Nephron (organoid): ENCODE measurements around the gene LUZP1.
A peak's percentile ranks its signal among the peaks of the same experiment; 100 is the strongest.

Experiments
- H3K27ac Mint-ChIP-seq, 3 experiments: 2 replicates each; pipeline ENCODE4 v1.8.0; 2020; ENCODE audit warnings: mixed read lengths in 3 of 3, mild to moderate bottlenecking in 2 of 3, moderate library complexity in 1 of 3
- H3K27me3 Mint-ChIP-seq: 2 replicates; pipeline ENCODE4 v1.8.0; 2021; ENCODE audit warnings: low read depth, mild to moderate bottlenecking, moderate library complexity, mixed read lengths
- H3K36me3 Mint-ChIP-seq: 2 replicates; pipeline ENCODE4 v1.8.0; 2020; ENCODE audit warnings: low read depth, mixed read lengths
- H3K4me1 Mint-ChIP-seq: 2 replicates; pipeline ENCODE4 v1.8.0; 2020; ENCODE audit warnings: mixed read lengths
- H3K4me3 Mint-ChIP-seq, 3 experiments: 2 replicates each; pipeline ENCODE4 v1.8.0; 2020; ENCODE audit warnings: mild to moderate bottlenecking in 3 of 3, mixed read lengths in 3 of 3, moderate library complexity in 2 of 3
- H3K9me3 Mint-ChIP-seq: 2 replicates; pipeline ENCODE4 v1.8.0; 2020; ENCODE audit warnings: mixed read lengths
- TF ChIP-seq, protein P1 (sequence below), 3 experiments: fragments of 200-600 bp; sonication (generic); IDR thresholded peaks; one replicate each; pipeline ENCODE4 v1.5.0; 2021; ENCODE audit warnings: antibody characterized with exemption in 3 of 3; ENCODE audit not compliant: unreplicated experiment in 3 of 3

Gene LUZP1

DNA sequence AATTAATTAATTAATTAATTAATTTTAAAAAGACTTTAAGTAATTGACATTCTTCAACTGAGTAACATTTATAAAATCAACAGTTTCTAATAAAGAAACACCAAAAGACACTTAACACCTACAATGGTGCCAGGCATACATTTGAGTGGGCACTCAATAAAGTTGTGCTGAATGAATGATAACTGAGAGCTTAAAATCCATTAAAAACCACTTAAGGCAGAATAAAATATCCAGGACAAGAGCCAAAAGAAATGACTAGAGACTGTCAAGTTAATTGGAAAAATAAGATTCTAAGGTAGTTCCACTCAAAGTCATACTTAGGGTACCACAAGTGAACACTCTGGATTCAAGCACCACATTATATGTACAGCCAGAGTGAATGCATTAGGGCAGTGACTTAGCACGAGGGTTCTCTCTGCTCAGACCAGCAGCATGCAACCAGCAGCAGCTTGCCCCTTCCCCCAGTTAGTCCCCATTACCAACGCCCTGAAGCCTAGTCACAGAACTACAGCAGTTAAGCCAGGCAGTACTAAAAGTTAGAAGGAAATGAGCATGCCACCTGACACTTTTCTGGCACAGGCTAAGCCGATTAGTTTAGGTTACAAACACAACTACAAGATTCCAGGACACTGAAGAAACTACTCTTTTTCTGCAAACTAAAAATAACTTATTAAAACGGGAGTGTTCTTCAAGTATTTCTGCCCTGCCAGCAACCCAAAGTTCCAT is 46.5 kb downstream of the LUZP1 start:
- H3K27ac Mint-ChIP-seq: peak overlapping the region; percentile 65 to 77 (median 76)
- H3K36me3 Mint-ChIP-seq: no peaks in the 10 kb centered on the region
- TF ChIP-seq, protein P1, sequence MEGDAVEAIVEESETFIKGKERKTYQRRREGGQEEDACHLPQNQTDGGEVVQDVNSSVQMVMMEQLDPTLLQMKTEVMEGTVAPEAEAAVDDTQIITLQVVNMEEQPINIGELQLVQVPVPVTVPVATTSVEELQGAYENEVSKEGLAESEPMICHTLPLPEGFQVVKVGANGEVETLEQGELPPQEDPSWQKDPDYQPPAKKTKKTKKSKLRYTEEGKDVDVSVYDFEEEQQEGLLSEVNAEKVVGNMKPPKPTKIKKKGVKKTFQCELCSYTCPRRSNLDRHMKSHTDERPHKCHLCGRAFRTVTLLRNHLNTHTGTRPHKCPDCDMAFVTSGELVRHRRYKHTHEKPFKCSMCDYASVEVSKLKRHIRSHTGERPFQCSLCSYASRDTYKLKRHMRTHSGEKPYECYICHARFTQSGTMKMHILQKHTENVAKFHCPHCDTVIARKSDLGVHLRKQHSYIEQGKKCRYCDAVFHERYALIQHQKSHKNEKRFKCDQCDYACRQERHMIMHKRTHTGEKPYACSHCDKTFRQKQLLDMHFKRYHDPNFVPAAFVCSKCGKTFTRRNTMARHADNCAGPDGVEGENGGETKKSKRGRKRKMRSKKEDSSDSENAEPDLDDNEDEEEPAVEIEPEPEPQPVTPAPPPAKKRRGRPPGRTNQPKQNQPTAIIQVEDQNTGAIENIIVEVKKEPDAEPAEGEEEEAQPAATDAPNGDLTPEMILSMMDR (IDR thresholded peaks at IDR 0.05; ENCODE audit: unreplicated experiment in 3 of 3): no peak
- peaks cover 56% of the 10 kb centered on the region for H3K4me1 Mint-ChIP-seq
- H3K9me3 Mint-ChIP-seq: no peaks in the 10 kb centered on the region
- H3K27me3 Mint-ChIP-seq: no peaks in the 10 kb centered on the region
- peak overlapping the region in 2 of 3 experiments; percentile 1 to 2 for H3K4me3 Mint-ChIP-seq

DNA sequence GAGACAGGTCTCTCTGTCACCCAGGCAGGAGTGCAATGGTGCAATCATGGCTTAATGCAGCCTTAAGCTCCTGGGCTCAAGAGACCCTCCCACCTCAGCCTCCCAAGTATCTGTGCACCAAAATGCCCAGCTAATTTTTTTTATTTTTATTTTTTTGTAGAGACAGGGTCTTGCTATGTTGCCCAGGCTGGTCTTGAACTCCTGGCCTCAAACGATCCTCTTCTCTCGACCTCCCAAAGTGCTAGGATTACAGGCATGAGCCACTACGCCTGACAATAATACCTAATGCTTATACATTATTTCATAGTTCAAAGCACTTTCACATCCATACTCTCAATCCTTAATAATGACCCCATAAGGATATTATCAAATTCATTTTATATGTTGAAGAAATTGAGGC is 48.3 kb downstream of the LUZP1 start:
- no peaks in the 10 kb centered on the region for H3K36me3 Mint-ChIP-seq
- TF ChIP-seq, protein P1 (IDR thresholded peaks at IDR 0.05; ENCODE audit: unreplicated experiment in 3 of 3): no peak
- H3K27ac Mint-ChIP-seq: no peak overlapping the region
- H3K9me3 Mint-ChIP-seq: no peaks in the 10 kb centered on the region
- H3K4me3 Mint-ChIP-seq: no peak overlapping the region
- H3K27me3 Mint-ChIP-seq: no peaks in the 10 kb centered on the region
- H3K4me1 Mint-ChIP-seq: peaks cover 48% of the 10 kb centered on the region

DNA sequence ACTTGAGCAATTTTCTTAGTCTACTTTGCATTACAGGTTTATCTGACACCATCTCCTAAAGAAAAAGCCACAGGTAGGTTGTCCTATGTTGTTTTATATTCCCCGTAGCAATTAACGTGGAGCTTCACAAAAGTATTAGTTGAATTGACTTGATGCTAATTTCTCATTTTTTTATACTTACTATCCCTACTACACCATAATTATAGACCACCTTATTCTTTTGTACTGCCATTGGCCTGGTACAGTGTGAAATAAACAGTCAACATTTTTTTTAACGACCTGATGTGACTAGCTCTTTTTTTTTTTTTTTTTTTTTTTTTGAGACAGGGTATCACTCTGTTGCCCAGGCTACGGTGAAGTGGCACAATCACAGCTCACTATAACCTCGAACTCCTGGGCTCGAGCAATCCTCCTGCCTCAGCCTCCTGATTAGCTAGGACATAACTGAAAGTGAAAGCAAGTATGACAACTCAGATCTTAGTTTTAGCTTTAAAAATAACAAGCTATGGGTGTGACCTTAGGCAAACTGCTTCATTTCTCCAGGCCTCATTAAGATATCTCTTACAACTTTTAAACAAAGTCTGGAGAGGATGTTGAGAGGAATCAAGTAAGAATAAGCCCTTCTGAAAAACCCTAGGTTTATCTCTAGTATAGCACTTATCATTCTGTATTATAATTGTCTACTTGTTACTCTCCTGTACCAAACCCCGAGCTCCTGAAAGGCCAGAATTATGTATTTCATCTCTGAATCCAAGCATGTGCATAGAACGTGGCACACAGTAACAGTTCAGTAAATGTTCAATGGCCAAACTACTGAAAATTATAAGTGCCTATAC is 49.5 kb downstream of the LUZP1 start:
- H3K36me3 Mint-ChIP-seq: no peaks in the 10 kb centered on the region
- TF ChIP-seq, protein P1 (IDR thresholded peaks at IDR 0.05; ENCODE audit: unreplicated experiment in 3 of 3): no peak
- peaks cover 47% of the 10 kb centered on the region for H3K4me1 Mint-ChIP-seq
- H3K4me3 Mint-ChIP-seq: no peak overlapping the region
- H3K27me3 Mint-ChIP-seq: no peaks in the 10 kb centered on the region
- no peak overlapping the region for H3K27ac Mint-ChIP-seq
- H3K9me3 Mint-ChIP-seq: no peaks in the 10 kb centered on the region

DNA sequence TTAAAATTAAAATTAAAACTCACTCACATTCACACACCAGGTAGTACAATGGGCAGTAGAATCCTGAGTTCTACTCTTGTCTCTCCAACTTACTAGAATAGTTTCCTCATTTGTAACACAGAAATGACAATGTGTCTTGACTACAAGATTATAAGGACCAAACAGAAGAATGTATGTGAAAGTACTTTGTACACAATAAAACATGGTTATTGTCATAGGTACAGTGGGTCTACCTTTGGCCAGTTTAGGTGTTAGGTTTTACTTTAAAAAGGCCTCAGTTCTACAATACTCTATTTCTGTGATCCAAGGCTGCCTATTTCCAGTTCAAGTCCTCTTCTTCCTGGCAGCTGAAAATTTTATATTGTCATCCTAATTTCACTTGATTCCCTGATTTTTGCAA is 50.2 kb downstream of the LUZP1 start:
- TF ChIP-seq, protein P1 (IDR thresholded peaks at IDR 0.05; ENCODE audit: unreplicated experiment in 3 of 3): no peak
- H3K4me1 Mint-ChIP-seq: peaks cover 45% of the 10 kb centered on the region
- no peaks in the 10 kb centered on the region for H3K36me3 Mint-ChIP-seq
- no peaks in the 10 kb centered on the region for H3K9me3 Mint-ChIP-seq
- H3K4me3 Mint-ChIP-seq: no peak overlapping the region
- H3K27ac Mint-ChIP-seq: no peak overlapping the region
- H3K27me3 Mint-ChIP-seq: no peaks in the 10 kb centered on the region

DNA sequence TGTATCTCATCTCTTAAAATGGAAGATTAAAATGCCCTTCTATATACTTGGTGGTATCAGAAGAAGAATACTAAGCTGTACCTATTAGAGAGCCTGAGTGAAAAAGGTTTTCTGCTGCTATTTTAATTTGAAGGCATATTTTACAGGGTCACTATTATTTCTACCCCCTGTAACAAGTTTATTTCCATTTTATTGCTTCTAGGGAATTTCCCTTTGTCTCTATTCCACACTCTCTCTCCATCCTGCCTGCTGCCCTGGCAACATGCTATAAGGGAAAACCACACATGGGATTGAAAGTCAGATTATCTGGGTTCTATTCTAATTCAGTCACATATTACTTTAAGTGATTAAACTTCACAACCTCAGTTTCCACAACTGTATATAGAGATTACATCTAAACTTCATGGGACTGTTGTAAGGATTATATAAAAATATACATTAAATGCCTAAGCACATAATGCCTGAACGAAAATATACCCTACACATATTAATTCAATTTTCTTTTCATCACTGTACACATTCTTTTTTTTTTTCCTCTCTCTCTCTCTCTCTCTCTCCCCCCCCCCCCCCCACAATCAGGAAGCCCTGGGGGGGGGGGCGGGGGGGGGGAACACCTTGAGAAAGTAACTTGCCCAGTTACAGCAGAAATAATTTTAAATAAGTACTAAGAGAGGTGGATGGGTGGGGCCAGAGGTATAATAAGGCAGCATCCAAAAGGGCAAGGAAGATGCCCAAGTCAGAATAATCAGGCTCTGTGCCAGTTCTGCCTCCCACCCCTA is 51.5 kb downstream of the LUZP1 start:
- peaks cover 42% of the 10 kb centered on the region for H3K4me1 Mint-ChIP-seq
- H3K27ac Mint-ChIP-seq: peak overlapping the region in 2 of 3 experiments; percentile 10 to 31
- no peak overlapping the region for H3K4me3 Mint-ChIP-seq
- H3K36me3 Mint-ChIP-seq: no peaks in the 10 kb centered on the region
- TF ChIP-seq, protein P1 (IDR thresholded peaks at IDR 0.05; ENCODE audit: unreplicated experiment in 3 of 3): no peak
- H3K27me3 Mint-ChIP-seq: no peaks in the 10 kb centered on the region
- H3K9me3 Mint-ChIP-seq: no peaks in the 10 kb centered on the region
